SHP77 (cell line): ENCODE data around the gene CYP19A1.

ENCODE experiments used
- DNase-seq, 2 experiments: peaks; one replicate each; lab custom pipeline; 2025; lab: John Stamatoyannopoulos, UW

Gene CYP19A1

GRCh38 chr15:51338496-51338895 is at the start of gene CYP19A1:
CYP19A1 (minus strand) TSS chr15:51338596; CDS start chr15:51242912, 95,684 bp downstream.
- DNase-seq: no peak

GRCh38 chr15:51387699-51388041 is 49.3 kb upstream of the CYP19A1 start:
- no peak for DNase-seq

- no peak for DNase-seq
Observed at GRCh38 chr15:51386960-51387698, 48.7 kb upstream of the CYP19A1 start.

- DNase-seq: no peak
Observed at GRCh38 chr15:51386486-51386885, 48.1 kb upstream of the CYP19A1 start.

GRCh38 chr15:51386029-51386428 is 47.6 kb upstream of the CYP19A1 start:
- no peak for DNase-seq

- peak; percentile 7 to 46 for DNase-seq
Observed at GRCh38 chr15:51382787-51383186, 44.4 kb upstream of the CYP19A1 start.

- DNase-seq: peak; percentile 66 to 83
Observed at GRCh38 chr15:51380999-51381806, 42.8 kb upstream of the CYP19A1 start.

GRCh38 chr15:51379390-51379789 is 41.0 kb upstream of the CYP19A1 start:
- no peak for DNase-seq

- DNase-seq: no peak
Observed at GRCh38 chr15:51378406-51378805, 40.0 kb upstream of the CYP19A1 start.

GRCh38 chr15:51377038-51377786 is 38.8 kb upstream of the CYP19A1 start:
- DNase-seq: no peak

GRCh38 chr15:51375966-51376640 is 37.7 kb upstream of the CYP19A1 start:
- no peak for DNase-seq

- DNase-seq: no peak
Observed at GRCh38 chr15:51374131-51374530, 35.7 kb upstream of the CYP19A1 start.

GRCh38 chr15:51371266-51371665 is 32.9 kb upstream of the CYP19A1 start:
- no peak for DNase-seq

- no peak for DNase-seq
Observed at GRCh38 chr15:51369451-51369761, 31.0 kb upstream of the CYP19A1 start.

GRCh38 chr15:51368751-51369450 is 30.5 kb upstream of the CYP19A1 start:
- no peak for DNase-seq

GRCh38 chr15:51368307-51368706 is 29.9 kb upstream of the CYP19A1 start:
- no peak for DNase-seq

GRCh38 chr15:51367322-51367976 is 29.1 kb upstream of the CYP19A1 start:
- peak; percentile 20 to 37 for DNase-seq

GRCh38 chr15:51366920-51367319 is 28.5 kb upstream of the CYP19A1 start:
- DNase-seq: peak; percentile 15 to 57

- no peak for DNase-seq
Observed at GRCh38 chr15:51366071-51366470, 27.7 kb upstream of the CYP19A1 start.

GRCh38 chr15:51365417-51365816 is 27.0 kb upstream of the CYP19A1 start:
- DNase-seq: no peak

GRCh38 chr15:51363383-51363782 is 25.0 kb upstream of the CYP19A1 start:
- no peak for DNase-seq
